ENCODE results near the gene PCDHGC5.

- TF ChIP-seq EZH2 (IDR thresholded peaks at IDR 0.05; ENCODE audit: low read length, unreplicated experiment): no peak
- TF ChIP-seq, protein P1, sequence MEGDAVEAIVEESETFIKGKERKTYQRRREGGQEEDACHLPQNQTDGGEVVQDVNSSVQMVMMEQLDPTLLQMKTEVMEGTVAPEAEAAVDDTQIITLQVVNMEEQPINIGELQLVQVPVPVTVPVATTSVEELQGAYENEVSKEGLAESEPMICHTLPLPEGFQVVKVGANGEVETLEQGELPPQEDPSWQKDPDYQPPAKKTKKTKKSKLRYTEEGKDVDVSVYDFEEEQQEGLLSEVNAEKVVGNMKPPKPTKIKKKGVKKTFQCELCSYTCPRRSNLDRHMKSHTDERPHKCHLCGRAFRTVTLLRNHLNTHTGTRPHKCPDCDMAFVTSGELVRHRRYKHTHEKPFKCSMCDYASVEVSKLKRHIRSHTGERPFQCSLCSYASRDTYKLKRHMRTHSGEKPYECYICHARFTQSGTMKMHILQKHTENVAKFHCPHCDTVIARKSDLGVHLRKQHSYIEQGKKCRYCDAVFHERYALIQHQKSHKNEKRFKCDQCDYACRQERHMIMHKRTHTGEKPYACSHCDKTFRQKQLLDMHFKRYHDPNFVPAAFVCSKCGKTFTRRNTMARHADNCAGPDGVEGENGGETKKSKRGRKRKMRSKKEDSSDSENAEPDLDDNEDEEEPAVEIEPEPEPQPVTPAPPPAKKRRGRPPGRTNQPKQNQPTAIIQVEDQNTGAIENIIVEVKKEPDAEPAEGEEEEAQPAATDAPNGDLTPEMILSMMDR (conservative IDR thresholded peaks at IDR 0.05; ENCODE audit: low read depth, low read length): no peak
Observed at GRCh38 chr5:141527426-141527825, 38.5 kb downstream of the PCDHGC5 start.
